IPS-20b (cell line): ENCODE data around the gene CDKAL1.
A peak's percentile ranks its signal among the peaks of the same experiment; 100 is the strongest.
"Not testable (repeated sequence)": the region's sequence is repeated elsewhere in the genome, so short reads cannot be mapped to it uniquely, and the experiment has no call there.

Experiments used
- H3K27ac ChIP-seq: one replicate; pipeline ENCODE4 v1.5.1; 2013; ENCODE audit warnings: low read length
- H3K27me3 ChIP-seq: 2 replicates; pipeline ENCODE4 v1.6.1; 2013; ENCODE audit warnings: mild to moderate bottlenecking, low read length, inconsistent platforms; ENCODE audit not compliant: insufficient read depth
- H3K36me3 ChIP-seq: 2 replicates; pipeline ENCODE4 v1.6.1; 2013; ENCODE audit warnings: low read depth, mild to moderate bottlenecking, inconsistent platforms, low read length, moderate library complexity; ENCODE audit not compliant: insufficient read depth
- H3K4me1 ChIP-seq: 2 replicates; pipeline ENCODE4 v1.6.1; 2013; ENCODE audit warnings: mild to moderate bottlenecking, control low read depth, inconsistent platforms, low read length, moderate library complexity; ENCODE audit not compliant: insufficient read depth
- H3K4me3 ChIP-seq: 2 replicates; pipeline ENCODE4 v1.5.1; 2013; ENCODE audit warnings: mild to moderate bottlenecking, low read length, inconsistent platforms
- H3K9ac ChIP-seq: 2 replicates; pipeline ENCODE4 v1.6.1; 2013; ENCODE audit warnings: low read depth, mild to moderate bottlenecking, inconsistent platforms, low read length, moderate library complexity
- H3K9me3 ChIP-seq: 2 replicates; pipeline ENCODE4 v1.6.1; 2013; ENCODE audit warnings: mild to moderate bottlenecking, low read depth, low read length, inconsistent platforms; ENCODE audit not compliant: insufficient read depth

CDKAL1 gene

DNA sequence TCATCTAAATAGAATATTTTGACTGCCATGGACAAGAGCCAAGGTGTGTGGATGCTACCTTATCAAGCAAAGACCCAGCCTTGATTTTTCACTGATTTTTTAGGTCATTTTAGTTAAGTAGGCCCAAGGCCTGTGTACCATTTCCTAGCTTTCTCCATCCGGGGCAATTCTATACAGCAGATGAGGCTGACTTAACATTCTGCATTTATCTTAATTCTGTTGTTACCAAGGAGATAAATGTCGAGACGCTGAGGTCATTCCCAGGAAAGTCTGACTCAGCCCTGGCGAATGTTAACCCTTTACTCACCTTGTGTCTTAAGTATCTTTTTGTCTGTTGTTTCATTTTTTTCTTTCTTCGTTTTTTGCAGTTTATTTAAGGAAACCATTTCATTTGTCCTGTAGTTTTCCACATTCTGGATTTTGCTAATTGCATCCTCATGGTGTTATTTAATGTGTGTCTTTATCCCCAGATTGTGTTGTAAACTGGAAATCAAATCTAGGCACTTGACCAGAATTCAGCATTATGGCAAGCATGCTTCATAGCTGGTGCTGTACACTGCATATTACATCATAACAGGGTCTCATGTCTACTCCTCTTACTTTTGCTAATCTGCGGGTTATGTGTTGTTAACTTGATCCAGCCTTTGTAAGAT lies 277.0 kb downstream of the CDKAL1 start:
- H3K4me1 ChIP-seq = peaks cover 14% of the 10 kb centered on the region
- H3K9me3 ChIP-seq = peaks cover 7% of the 10 kb centered on the region; the same call in 1 of the 2 replicates
- no peaks in the 10 kb centered on the region for H3K36me3 ChIP-seq
- peak overlapping the region; percentile 15; the same call in 1 of the 2 replicates for H3K4me3 ChIP-seq
- H3K9ac ChIP-seq = peak overlapping the region; percentile 53; the same call in 1 of the 2 replicates
- no peaks in the 10 kb centered on the region for H3K27me3 ChIP-seq
- H3K27ac ChIP-seq = peak overlapping the region; percentile 74

DNA sequence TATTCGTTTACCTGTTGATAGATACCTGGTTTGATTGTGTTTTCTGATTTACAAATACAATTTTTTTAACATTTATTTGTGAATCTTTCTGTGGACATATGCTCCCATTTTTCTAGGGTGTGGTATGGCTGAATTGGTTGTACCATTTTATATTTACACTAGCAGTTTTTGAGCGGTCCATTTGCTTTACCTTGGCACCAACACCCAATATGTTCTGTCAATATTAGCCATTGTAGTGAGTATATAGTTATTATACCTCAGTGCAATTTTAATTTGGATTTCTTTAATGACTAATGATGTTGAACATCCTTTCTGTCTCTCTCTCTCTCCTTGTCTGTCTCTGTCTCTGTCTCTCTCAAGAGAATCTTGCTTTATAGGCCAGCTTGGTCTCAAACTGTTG lies 278.5 kb downstream of the CDKAL1 start:
- peaks cover 17% of the 10 kb centered on the region for H3K4me1 ChIP-seq
- H3K27me3 ChIP-seq = no peaks in the 10 kb centered on the region
- H3K27ac ChIP-seq = no peak overlapping the region
- H3K36me3 ChIP-seq = no peaks in the 10 kb centered on the region
- no peak overlapping the region for H3K9ac ChIP-seq
- no peak overlapping the region for H3K4me3 ChIP-seq
- no peaks in the 10 kb centered on the region; the same call in 1 of the 2 replicates for H3K9me3 ChIP-seq

DNA sequence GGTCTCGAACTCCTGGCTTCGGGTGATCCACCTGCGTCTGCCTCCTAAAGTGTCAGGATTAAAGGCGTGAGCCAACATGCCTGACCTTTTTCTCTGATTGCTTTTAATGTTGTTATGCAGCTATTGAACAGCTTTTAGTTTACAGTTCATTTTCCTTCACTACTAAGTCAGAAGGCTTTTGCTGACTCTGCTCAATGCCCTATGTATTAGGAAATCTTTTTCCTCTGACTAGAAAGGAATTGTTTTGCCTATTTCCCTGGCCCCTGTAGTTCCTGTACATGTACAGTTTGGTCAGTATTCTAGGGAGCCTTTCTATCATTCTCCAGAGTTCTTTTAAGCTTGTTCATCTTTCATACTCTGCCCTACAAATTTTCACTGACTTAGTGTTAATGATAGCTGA lies 280.2 kb downstream of the CDKAL1 start:
- Histone ChIP-seq H3K27ac (no peak overlapping the region), H3K9ac (no peak overlapping the region), H3K27me3 (no peaks in the 10 kb centered on the region), H3K4me3 (no peak overlapping the region), H3K36me3 (no peaks in the 10 kb centered on the region), H3K9me3 (no peaks in the 10 kb centered on the region; the same call in 1 of the 2 replicates), H3K4me1 (peaks cover 21% of the 10 kb centered on the region)

- Histone ChIP-seq H3K9ac (no peak overlapping the region), H3K9me3 (no peaks in the 10 kb centered on the region; the same call in 1 of the 2 replicates), H3K4me3 (no peak overlapping the region), H3K27me3 (no peaks in the 10 kb centered on the region), H3K4me1 (peaks cover 8% of the 10 kb centered on the region), H3K27ac (no peak overlapping the region), H3K36me3 (no peaks in the 10 kb centered on the region)
Observed at GRCh38 chr6:20816126-20816525, 281.9 kb downstream of the CDKAL1 start.

DNA sequence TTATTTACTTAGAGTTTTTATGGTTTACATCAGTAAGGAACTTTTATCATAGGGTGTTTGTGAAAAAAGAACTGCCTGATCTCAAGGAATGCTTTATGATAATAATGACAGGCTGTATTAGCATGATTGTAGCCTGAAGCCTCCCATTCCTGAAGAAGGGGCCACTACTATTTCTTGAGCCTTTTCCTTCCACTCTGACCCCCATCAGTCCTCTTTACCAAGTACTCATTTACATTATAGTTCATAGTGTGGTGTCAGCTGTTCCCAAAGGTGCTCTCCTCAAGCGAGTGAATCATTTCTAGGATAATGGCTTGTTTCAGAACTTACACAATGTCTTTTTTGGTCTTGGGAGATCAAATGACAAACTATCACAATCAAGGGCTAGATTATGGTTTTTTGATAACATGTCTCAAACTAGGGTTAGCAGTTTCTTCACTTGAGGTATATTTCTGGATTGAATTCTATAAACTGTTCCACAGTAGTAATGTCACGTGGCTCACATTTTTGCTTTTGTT lies 283.6 kb downstream of the CDKAL1 start:
- H3K27me3 ChIP-seq = no peaks in the 10 kb centered on the region
- no peaks in the 10 kb centered on the region for H3K36me3 ChIP-seq
- no peak overlapping the region for H3K9ac ChIP-seq
- H3K27ac ChIP-seq = no peak overlapping the region
- H3K4me1 ChIP-seq = peaks cover 8% of the 10 kb centered on the region
- no peak overlapping the region for H3K4me3 ChIP-seq
- H3K9me3 ChIP-seq = no peaks in the 10 kb centered on the region; the same call in 1 of the 2 replicates

DNA sequence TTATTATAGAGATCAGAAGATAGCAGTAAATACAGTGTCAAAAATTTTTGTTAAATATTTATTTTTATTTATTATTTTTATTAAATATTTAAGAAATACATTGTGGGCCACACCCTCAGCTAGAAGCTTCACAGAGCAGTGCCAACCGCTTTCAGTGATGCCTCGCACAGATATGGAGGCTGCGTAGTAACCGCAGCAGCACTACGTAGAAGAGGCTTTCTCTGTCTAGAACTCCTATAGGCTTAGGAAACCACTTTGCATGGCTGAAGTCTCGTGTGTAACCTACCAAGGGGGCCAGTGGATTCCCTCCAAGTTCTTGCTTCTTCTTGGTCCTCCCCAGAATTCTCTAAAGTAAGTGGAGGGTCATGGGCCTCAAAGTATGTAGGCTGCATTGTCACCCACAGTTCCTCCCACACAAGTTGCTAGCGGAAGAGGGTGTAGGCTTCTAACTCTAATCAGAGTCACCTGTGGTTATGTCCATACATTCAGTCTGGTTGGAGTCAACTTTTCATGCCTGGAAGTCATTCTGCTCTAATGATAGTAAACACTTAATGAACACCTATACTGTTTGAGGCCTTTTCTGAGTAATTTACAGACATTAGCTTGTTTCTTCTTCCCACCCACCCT lies 285.6 kb downstream of the CDKAL1 start:
- no peak overlapping the region for H3K4me3 ChIP-seq
- no peaks in the 10 kb centered on the region for H3K27me3 ChIP-seq
- no peaks in the 10 kb centered on the region; the same call in 1 of the 2 replicates for H3K36me3 ChIP-seq
- H3K9me3 ChIP-seq = no peaks in the 10 kb centered on the region
- no peak overlapping the region for H3K27ac ChIP-seq
- H3K4me1 ChIP-seq = peaks cover 8% of the 10 kb centered on the region
- no peak overlapping the region for H3K9ac ChIP-seq

DNA sequence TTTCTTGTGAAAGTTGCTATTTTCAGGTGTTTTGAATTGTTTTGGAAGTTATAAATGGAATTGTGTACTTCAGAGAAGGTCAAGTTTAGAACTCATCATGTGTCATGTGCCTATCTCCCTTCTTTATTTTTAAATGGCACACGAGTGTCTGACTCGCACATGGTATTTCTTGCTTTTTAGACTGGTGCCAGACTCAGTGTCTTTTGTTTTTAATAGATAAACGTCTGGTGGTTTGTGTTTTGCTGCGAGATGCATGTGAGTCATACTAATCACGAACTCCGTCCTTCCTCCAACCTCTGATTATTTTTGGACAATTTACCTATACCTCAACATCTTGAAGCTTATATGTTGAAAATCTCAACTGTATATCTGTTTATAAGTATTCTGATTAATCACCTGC lies 292.1 kb downstream of the CDKAL1 start:
- Histone ChIP-seq H3K27me3 (no peaks in the 10 kb centered on the region), H3K4me1 (no peaks in the 10 kb centered on the region), H3K36me3 (no peaks in the 10 kb centered on the region; the same call in 1 of the 2 replicates), H3K4me3 (no peak overlapping the region), H3K9ac (no peak overlapping the region), H3K9me3 (no peaks in the 10 kb centered on the region), H3K27ac (no peak overlapping the region)

- Histone ChIP-seq H3K9ac (no peak overlapping the region), H3K36me3 (no peaks in the 10 kb centered on the region; the same call in 1 of the 2 replicates), H3K4me3 (no peak overlapping the region), H3K27ac (no peak overlapping the region), H3K9me3 (no peaks in the 10 kb centered on the region), H3K4me1 (no peaks in the 10 kb centered on the region), H3K27me3 (no peaks in the 10 kb centered on the region)
Observed at GRCh38 chr6:20827798-20828197, 293.5 kb downstream of the CDKAL1 start.

DNA sequence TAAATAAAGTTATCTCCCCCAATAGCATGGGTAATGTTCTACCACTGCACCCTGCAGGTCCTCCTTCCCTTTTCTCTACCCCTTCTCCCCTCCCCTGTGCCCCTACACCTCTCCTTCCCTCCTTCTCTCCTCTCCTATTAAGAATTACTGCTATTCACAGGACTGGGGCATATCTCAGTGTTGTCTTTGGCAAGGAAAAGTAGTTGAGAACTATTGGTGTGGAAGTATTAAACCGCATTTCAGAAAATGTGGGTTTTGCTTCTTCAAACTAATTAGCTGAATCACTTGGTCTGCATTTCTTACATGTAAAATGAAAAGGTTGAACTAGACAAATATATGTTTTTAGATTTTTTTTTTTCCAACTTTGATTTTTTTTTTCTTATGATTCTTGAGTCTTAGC lies 296.3 kb downstream of the CDKAL1 start:
- Histone ChIP-seq H3K27me3 (no peaks in the 10 kb centered on the region), H3K27ac (no peak overlapping the region), H3K36me3 (no peaks in the 10 kb centered on the region), H3K4me3 (no peak overlapping the region), H3K4me1 (peaks cover 15% of the 10 kb centered on the region), H3K9ac (no peak overlapping the region), H3K9me3 (no peaks in the 10 kb centered on the region)

- not testable (repeated sequence) for H3K9ac ChIP-seq
Observed at GRCh38 chr6:20831251-20831650, 297.0 kb downstream of the CDKAL1 start.

GRCh38 chr6:20833881-20834515 lies 299.7 kb downstream of the CDKAL1 start:
- H3K4me1 ChIP-seq = peaks cover 15% of the 10 kb centered on the region
- H3K36me3 ChIP-seq = no peaks in the 10 kb centered on the region
- H3K9me3 ChIP-seq = no peaks in the 10 kb centered on the region
- H3K9ac ChIP-seq = no peak overlapping the region
- no peak overlapping the region for H3K27ac ChIP-seq
- H3K4me3 ChIP-seq = no peak overlapping the region
- no peaks in the 10 kb centered on the region for H3K27me3 ChIP-seq

More at GRCh38 chr6:20831251-20831650, 297.0 kb downstream of the CDKAL1 start:
- not testable (repeated sequence) for H3K4me3 ChIP-seq, H3K27me3 ChIP-seq, H3K36me3 ChIP-seq, H3K9me3 ChIP-seq, H3K27ac ChIP-seq
- peaks cover 15% of the 10 kb centered on the region for H3K4me1 ChIP-seq
